WTC11 (cell line): ENCODE measurements around the gene ITGA5. TPM values are rescaled to one million over a fixed set of nuclear protein-coding genes. Genes with fewer than 3 reads are reported as not detected.

Source experiments
- ATAC-seq: fragments of 200-7000 bp; cut with Tn5 transposase; 2 replicates; pipeline ENCODE4 v1.10.0; 2021; ENCODE audit warnings: mild to moderate bottlenecking, moderate library complexity
- CTCF ChIA-PET: fragments of 300-600 bp; sonication (Branson Sonifier 250); formaldehyde crosslinking; loops from one replicate; lab custom pipeline; 2021; ENCODE audit warnings: antibody characterized with exemption; lab: Charles Lee
- POLR2A ChIA-PET: fragments of 350-600 bp; sonication (Branson Sonifier 250); formaldehyde crosslinking; loops from one replicate; lab custom pipeline; 2021; ENCODE audit warnings: antibody characterized with exemption; lab: Charles Lee
- DNase-seq: peaks from one replicate; pipeline ENCODE4 v3.0.0; 2021; ENCODE audit warnings: low spot score
- H3K27ac Mint-ChIP-seq: 2 replicates; pipeline ENCODE4 v1.8.0; 2021; ENCODE audit warnings: mixed read lengths
- H3K27me3 Mint-ChIP-seq: 2 replicates; pipeline ENCODE4 v1.8.0; 2021; ENCODE audit warnings: low read depth, mild to moderate bottlenecking, moderate library complexity, mixed read lengths
- H3K36me3 Mint-ChIP-seq: 2 replicates; pipeline ENCODE4 v1.8.0; 2021; ENCODE audit warnings: mixed read lengths
- H3K4me1 Mint-ChIP-seq: 2 replicates; pipeline ENCODE4 v1.8.0; 2022; ENCODE audit warnings: mixed read lengths
- H3K4me3 Mint-ChIP-seq: 2 replicates; pipeline ENCODE4 v1.8.0; 2021; ENCODE audit warnings: mild to moderate bottlenecking, moderate library complexity, mixed read lengths
- H3K9me3 Mint-ChIP-seq: 2 replicates; pipeline ENCODE4 v1.8.0; 2021; ENCODE audit warnings: mixed read lengths
- AFF4 ChIP-seq: sonication (generic); formaldehyde crosslinking; IDR thresholded peaks from 2 replicates; pipeline ENCODE4 v1.8.1; 2023; ENCODE audit warnings: mild to moderate bottlenecking, missing genetic modification reagents, borderline replicate concordance
- ETV6 ChIP-seq: sonication (generic); formaldehyde crosslinking; IDR thresholded peaks from 2 replicates; pipeline ENCODE4 v1.8.1; 2022; ENCODE audit warnings: mild to moderate bottlenecking, missing genetic modification reagents
- FOXK1 ChIP-seq: sonication (generic); formaldehyde crosslinking; IDR thresholded peaks from 2 replicates; pipeline ENCODE4 v1.8.0; 2022; ENCODE audit warnings: mild to moderate bottlenecking, moderate library complexity, missing genetic modification reagents
- GRHL2 ChIP-seq: fragments of 250-450 bp; sonication (Bioruptor Pico); IDR thresholded peaks from 2 replicates; pipeline ENCODE4 v1.8.0; 2022; ENCODE audit warnings: mild to moderate bottlenecking, moderate library complexity; ENCODE audit not compliant: insufficient replicate concordance, severe bottlenecking
- IRF1 ChIP-seq: sonication (generic); formaldehyde crosslinking; IDR thresholded peaks from 2 replicates; pipeline ENCODE4 v1.8.0; 2023; ENCODE audit warnings: missing genetic modification reagents
- IRF2 ChIP-seq: sonication (generic); formaldehyde crosslinking; IDR thresholded peaks from 2 replicates; pipeline ENCODE4 v1.8.0; 2022; ENCODE audit warnings: low read depth, missing genetic modification reagents, borderline replicate concordance
- JAZF1 ChIP-seq: fragments of 250-450 bp; sonication (Bioruptor Pico); IDR thresholded peaks from 2 replicates; pipeline ENCODE4 v1.9.0; 2021; ENCODE audit warnings: moderate library complexity, mild to moderate bottlenecking, inconsistent platforms
- MLX ChIP-seq: sonication (generic); formaldehyde crosslinking; IDR thresholded peaks from 2 replicates; pipeline ENCODE4 v1.8.1; 2023; ENCODE audit warnings: mild to moderate bottlenecking, missing genetic modification reagents, moderate library complexity
- MYBL2 ChIP-seq: sonication (generic); formaldehyde crosslinking; IDR thresholded peaks from 2 replicates; pipeline ENCODE4 v1.8.1; 2023; ENCODE audit warnings: mild to moderate bottlenecking, moderate library complexity, missing genetic modification reagents
- OVOL2 ChIP-seq: fragments of 250-450 bp; sonication (Bioruptor Pico); IDR thresholded peaks from 2 replicates; pipeline ENCODE4 v1.9.0; 2021; ENCODE audit warnings: mild to moderate bottlenecking, borderline replicate concordance
- PRDM15 ChIP-seq: sonication (generic); formaldehyde crosslinking; IDR thresholded peaks from 2 replicates; pipeline ENCODE4 v1.8.0; 2022; ENCODE audit warnings: missing genetic modification reagents
- PRRX2 ChIP-seq: fragments of 250-450 bp; sonication (Bioruptor Pico); IDR thresholded peaks from 2 replicates; pipeline ENCODE4 v1.8.0; 2021; ENCODE audit warnings: mild to moderate bottlenecking
- RELA ChIP-seq: sonication (generic); formaldehyde crosslinking; IDR thresholded peaks from 2 replicates; pipeline ENCODE4 v1.8.1; 2022; ENCODE audit warnings: missing genetic modification reagents, mild to moderate bottlenecking, borderline replicate concordance
- RORB ChIP-seq: fragments of 250-450 bp; sonication (Bioruptor Pico); IDR thresholded peaks from 2 replicates; pipeline ENCODE4 v1.9.0; 2021; ENCODE audit warnings: mild to moderate bottlenecking
- ZNF281 ChIP-seq: sonication (generic); formaldehyde crosslinking; IDR thresholded peaks from 2 replicates; pipeline ENCODE4 v1.8.0; 2023; ENCODE audit warnings: mild to moderate bottlenecking, missing genetic modification reagents
- ZNF396 ChIP-seq: fragments of 250-450 bp; sonication (Bioruptor Pico); IDR thresholded peaks from 2 replicates; pipeline ENCODE4 v1.8.0; 2021; ENCODE audit warnings: mild to moderate bottlenecking, moderate library complexity, borderline replicate concordance
- ZNF532 ChIP-seq: fragments of 250-450 bp; sonication (Bioruptor Pico); IDR thresholded peaks from 2 replicates; pipeline ENCODE4 v1.9.0; 2021; ENCODE audit warnings: mild to moderate bottlenecking, borderline replicate concordance
- total RNA-seq: library from RNA; stranded (reverse); gene quantifications from 3 replicates; pipeline ENCODE4 v1.2.3, GENCODE V29; 2021

ITGA5 gene
- total RNA-seq, 1 experiment from 2014 or later, result 21.9 TPM

- ChIA-PET CTCF (interaction anchor here (1.4 to 4.3 kb wide), 20 partner anchors 7 to 162 kb away, joined by 3 to 167 read pairs (median 23); partner anchors contain the start of genes CBX5 and HNRNPA1), POLR2A (interaction anchor here (0.6 to 1.8 kb wide), 3 partner anchors 15 to 117 kb away, joined by 3 to 5 read pairs (median 4); no protein-coding TSS in a partner anchor)
- H3K36me3 Mint-ChIP-seq, result peaks cover 10% of the 10 kb centered on the region; the same call in 1 of the 2 replicates
- DNase-seq (no peak), ATAC-seq (no peak)
- peak overlapping the region; percentile 82 for H3K4me3 Mint-ChIP-seq
- H3K27ac Mint-ChIP-seq, result no peak overlapping the region
- H3K27me3 Mint-ChIP-seq, result peaks cover 10% of the 10 kb centered on the region
- H3K9me3 Mint-ChIP-seq, result no peaks in the 10 kb centered on the region
- TF ChIP-seq JAZF1 (CRISPR knock-in tag) (no peak), ETV6 (no peak), ZNF396 (no peak), PRRX2 (no peak), RORB (CRISPR knock-in tag) (no peak)
- H3K4me1 Mint-ChIP-seq, result peaks cover 16% of the 10 kb centered on the region
These were observed 41.1 kb downstream of the ITGA5 start for GRCh38 chr12:54377797-54378515.

- H3K27me3 Mint-ChIP-seq, result peaks cover 10% of the 10 kb centered on the region
- no peaks in the 10 kb centered on the region for H3K9me3 Mint-ChIP-seq
- no peak for ATAC-seq
- peaks cover 16% of the 10 kb centered on the region for H3K36me3 Mint-ChIP-seq
- DNase-seq, result no peak
- CTCF ChIA-PET, result interaction anchor here (0.9 to 3.5 kb wide), 2 partner anchors 9 to 23 kb away, joined by 3 to 45 read pairs; no protein-coding TSS in a partner anchor
- H3K4me1 Mint-ChIP-seq, result peaks cover 16% of the 10 kb centered on the region
- POLR2A ChIA-PET, result no interaction called here
- no peak overlapping the region for H3K27ac Mint-ChIP-seq
- H3K4me3 Mint-ChIP-seq, result no peak overlapping the region; the same call in 1 of the 2 replicates
- TF ChIP-seq IRF1 (CRISPR knock-in tag), result no peak
- no peak for TF ChIP-seq OVOL2
- no peak for TF ChIP-seq ZNF532 (CRISPR knock-in tag)
- no peak for TF ChIP-seq MLX (CRISPR knock-in tag)
- no peak for TF ChIP-seq RELA (CRISPR knock-in tag)
- no peak for TF ChIP-seq GRHL2
- no peak for TF ChIP-seq ZNF281 (CRISPR knock-in tag)
- no peak for TF ChIP-seq PRDM15 (CRISPR knock-in tag)
- TF ChIP-seq PRRX2, result no peak
- no peak for TF ChIP-seq FOXK1 (CRISPR knock-in tag)
- TF ChIP-seq MYBL2 (CRISPR knock-in tag), result no peak
- TF ChIP-seq IRF2 (CRISPR knock-in tag), result no peak
- TF ChIP-seq AFF4 (CRISPR knock-in tag), result no peak
These were observed 42.1 kb downstream of the ITGA5 start for GRCh38 chr12:54377007-54377406.
